GM18511 (cell line): Measurements from ENCODE around the gene FKBP7.
"Not testable (repeated sequence)": the region's sequence is repeated elsewhere in the genome, so short reads cannot be mapped to it uniquely, and the experiment has no call there.

ENCODE experiments used
- ATAC-seq: cut with Tn5 transposase; IDR thresholded peaks from one replicate; pipeline ENCODE4 v1.9.1; 2021; ENCODE audit warnings: mild to moderate bottlenecking, moderate library complexity; ENCODE audit not compliant: unreplicated experiment

The FKBP7 gene

DNA sequence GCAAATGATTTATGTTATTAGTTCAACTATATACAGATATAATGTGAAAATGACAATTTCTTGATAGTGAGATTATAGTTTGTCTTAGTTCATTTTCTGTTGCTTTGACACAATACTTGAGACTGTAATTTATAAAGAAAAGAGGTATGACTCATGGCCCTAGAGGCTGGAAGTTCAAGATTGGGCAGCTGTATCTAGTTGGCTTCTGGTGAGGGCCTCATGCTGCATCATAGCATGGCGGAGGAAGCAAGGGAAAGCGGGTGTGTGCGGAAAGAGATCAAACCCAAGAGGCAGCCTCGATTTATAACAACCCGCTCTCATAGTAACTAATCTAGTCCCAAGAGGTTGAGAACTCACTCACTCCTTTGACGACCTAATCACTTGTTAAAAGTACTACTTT lies 13.2 kb upstream of the FKBP7 start:
- no peak for ATAC-seq

DNA sequence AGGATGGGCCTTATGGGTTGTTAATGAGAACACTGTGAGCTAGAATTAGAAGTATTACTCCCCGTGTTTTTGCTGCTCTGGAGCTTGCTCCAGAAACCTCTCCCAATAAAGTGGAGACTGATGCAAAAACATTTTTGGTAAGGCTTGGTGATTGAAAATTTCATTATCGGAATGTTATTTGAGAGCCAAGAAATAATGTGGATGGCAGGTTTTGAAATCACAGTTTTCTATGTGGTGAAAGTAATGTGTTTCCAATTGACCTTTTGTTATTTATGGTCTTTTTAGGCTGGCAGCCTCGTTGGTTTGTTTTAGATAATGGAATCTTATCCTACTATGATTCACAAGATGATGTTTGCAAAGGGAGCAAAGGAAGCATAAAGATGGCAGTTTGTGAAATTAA lies 7.0 kb upstream of the FKBP7 start:
- no peak for ATAC-seq

- no peak for ATAC-seq
These were observed 6.0 kb upstream of the FKBP7 start for GRCh38 chr2:178484245-178485041.

- peak; percentile 40 for ATAC-seq
These were observed 4.0 kb upstream of the FKBP7 start for GRCh38 chr2:178482437-178482836.

- ATAC-seq, result peak; percentile 63
These were observed 2.1 kb upstream of the FKBP7 start, which contains the start of gene PLEKHA3 for GRCh38 chr2:178480227-178481181. PLEKHA3 (plus strand) TSS chr2:178480457; CDS start chr2:178480870, 413 bp downstream.

DNA sequence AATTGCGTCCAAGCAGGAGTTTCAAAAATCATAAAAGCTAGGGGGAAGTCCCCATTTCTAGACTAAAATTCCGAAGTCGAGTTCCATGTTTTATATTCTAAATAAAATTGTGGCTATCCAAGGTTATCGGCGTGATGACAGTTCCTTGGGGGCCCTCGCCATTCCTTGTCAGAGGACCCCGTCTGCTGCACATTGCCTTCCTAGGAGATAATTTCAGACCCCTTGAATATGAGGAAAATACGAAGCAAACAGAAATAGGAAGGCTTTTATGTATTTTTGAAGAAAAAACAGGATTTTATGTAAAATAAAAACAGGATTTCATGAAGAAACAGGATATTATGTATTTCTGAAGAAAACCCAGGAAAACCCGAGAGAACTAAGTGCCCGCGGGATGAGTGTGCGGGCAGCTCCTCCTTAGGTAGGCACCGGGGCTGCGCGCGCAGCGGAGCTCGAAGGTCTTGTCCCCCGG lies 1.4 kb upstream of the FKBP7 start:
- ATAC-seq, result no peak

DNA sequence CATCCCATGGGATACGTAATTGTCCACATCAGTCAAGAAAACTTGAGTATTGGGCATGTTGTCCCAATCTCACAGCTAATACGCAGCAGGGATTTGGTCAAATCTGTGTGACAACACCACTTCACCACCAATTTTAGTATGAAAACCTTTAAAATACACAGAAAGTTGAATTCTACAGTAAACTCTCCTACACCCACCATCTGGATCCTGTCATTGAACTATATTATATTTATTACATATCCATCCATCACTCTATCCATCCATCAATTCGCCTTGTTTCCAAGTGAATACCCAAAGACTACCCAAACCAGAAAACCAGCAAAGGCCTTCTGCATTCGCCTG lies 846 bp upstream of the FKBP7 start:
- ATAC-seq, result no peak

GRCh38 chr2:178478130-178478438 lies 316 bp downstream of the FKBP7 start:
- ATAC-seq, result peak; percentile 7

DNA sequence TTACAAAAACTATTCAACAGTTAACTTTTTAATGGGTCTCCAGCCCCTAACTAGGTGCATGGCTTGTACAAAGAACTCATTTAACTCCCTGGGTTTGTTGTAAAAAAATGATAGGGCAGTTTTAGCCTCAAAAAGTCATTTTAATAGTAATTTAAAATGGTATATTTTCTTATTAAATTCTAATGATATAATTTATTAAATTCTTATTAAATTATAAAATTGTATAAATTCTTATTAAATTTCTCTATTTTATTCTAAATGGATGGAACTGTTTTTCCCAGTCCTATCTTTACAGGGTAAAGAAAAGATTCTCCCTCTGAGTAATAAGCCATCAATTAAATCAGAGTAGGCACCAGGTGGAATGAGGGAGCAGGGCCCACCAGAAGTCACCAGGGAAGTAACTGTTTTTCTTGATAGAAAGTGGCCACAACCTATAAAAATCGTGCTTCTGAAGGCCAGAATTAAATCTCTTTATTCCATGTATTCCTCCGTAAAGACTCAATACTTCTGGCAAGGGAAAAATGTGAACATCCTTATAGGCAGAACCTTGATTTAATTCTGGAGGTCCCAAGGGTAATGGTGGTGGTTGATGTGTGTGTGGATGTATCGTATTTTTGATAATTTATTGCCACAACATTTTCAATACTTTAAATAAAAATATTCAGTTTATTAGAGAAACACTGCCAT lies 814 bp downstream of the FKBP7 start:
- no peak for ATAC-seq

DNA sequence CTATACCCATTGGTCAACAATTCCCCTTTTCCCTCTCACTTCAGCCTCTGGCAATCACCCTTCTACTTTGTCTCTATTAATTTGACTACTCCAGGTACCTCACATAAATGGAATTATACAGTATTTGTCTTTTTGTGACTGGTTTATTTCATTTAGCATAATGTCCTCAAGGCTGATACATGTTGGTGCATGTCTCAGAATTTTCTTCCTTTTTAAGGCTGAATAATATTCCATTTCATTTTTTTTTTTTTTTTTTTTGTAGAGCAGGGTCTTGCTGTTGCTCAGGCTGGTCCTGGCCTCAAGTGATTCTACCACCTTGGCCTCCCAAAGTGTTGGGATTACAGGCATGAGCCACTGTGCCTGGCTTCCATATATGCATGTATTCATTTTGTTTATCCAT lies 1.9 kb downstream of the FKBP7 start:
- ATAC-seq, result no peak

DNA sequence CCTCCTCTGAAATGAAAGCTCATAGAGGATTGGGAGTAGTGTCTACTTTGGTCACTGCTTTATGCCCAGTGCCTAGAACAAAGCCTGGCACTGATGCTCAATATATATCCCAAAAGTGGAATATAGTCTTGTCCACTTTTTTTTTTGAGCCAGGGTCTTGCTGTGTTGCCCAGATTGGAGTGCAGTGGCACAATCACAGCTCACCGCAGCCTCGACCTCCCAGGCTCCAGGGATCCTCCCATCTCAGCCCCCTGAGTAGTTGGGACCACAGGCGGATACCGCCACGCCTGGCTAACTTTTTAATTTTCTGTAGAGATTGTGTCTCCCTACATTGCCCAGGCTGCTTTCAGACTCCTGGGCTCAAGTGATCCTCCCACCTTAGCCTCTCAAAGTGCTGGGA lies 3.8 kb downstream of the FKBP7 start:
- no peak for ATAC-seq

- ATAC-seq, result no peak
These were observed 4.5 kb downstream of the FKBP7 start for GRCh38 chr2:178473931-178474330.

DNA sequence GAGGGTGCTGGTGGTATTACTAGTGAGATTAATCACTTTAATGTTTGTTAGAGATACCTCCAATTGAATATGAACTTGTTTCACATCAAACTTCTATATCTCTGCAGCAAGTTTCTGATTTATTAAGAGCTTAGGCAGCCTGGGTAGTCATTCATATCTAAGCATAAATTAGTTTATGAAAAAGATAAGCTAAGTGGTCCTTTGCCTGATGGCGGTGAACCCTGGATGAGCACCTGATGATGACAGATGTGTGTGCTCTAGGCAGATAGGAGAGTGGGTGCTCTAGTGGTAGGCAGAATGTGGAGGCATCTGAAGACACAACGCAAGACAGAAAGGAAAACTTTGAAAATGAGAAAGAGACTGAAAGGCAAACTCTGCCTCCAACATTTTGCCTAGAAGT lies 5.0 kb downstream of the FKBP7 start:
- no peak for ATAC-seq

DNA sequence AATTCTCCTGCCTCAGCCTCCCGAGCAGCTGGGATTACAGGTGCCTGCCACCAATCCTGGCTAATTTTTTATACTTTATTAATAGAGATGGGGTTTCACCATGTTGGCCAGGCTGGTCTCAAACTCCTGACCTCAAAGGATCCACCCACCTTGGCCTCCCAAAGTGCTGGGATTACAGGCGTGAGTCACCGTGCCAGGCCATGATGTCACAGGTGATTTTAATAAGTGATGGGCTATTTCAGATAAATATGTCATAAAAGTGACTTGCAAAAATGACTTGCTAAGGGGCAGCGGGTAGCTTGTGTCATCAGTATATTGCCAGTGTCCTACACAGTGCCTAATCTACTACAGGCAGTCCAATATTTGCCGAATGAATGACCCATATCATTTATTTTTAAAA lies 7.1 kb downstream of the FKBP7 start:
- not testable (repeated sequence) for ATAC-seq

DNA sequence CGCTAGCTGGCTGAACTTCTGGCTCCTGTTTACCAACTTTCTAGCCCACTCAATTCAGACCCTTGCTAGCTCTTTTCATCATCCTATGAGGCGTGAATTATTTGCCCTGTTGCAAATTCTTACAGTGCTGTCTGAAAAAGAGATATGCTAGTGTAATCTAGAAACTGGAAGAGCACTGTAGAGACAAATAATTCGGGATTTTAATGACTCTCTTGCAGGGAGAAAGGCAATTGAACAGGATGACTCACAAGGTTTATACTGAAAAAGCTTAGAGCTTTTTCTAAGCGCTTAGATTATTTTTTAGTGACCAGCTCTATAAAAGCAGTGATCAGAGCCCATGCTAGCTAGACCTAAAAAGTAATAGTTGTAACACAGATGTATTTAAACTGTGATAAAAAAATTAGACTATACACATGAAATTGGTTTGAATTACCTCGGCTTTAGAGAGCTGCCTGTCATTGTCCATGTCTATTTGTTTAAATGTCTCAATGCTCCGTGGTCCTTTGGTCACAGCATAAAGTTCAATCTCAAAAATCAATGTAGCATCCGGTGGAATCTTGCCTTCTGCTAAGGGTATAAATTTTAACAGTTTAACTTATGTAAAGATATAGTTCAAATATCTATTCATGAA lies 9.1 kb downstream of the FKBP7 start:
- ATAC-seq, result no peak

GRCh38 chr2:178457390-178457886 lies 21.0 kb downstream of the FKBP7 start:
- no peak for ATAC-seq

- no peak for ATAC-seq
These were observed 22.5 kb downstream of the FKBP7 start for GRCh38 chr2:178455947-178456346.

- no peak for ATAC-seq
These were observed 25.5 kb downstream of the FKBP7 start for GRCh38 chr2:178452870-178453269.

- ATAC-seq, result no peak
These were observed 26.1 kb downstream of the FKBP7 start for GRCh38 chr2:178452334-178452733.

- peak; percentile 81 for ATAC-seq
These were observed 27.4 kb downstream of the FKBP7 start, which contains the start of the genes PJVK and PRKRA for GRCh38 chr2:178450774-178451525. PJVK (plus strand) TSS chr2:178451378; CDS start chr2:178453410, 2,032 bp downstream. PRKRA (minus strand) TSS chr2:178451175; CDS start chr2:178451030, 145 bp downstream.
